Colonic mucosa (tissue), 4 donors: ENCODE results near the gene SULT1E1. TPM values are rescaled to one million over a fixed set of nuclear protein-coding genes. Genes with fewer than 3 reads are reported as not detected.

Source experiments
- DNase-seq: peaks from one replicate; pipeline ENCODE4 v3.0.0-alpha.2; 2020
- H3K27ac ChIP-seq: fragments of 200-600 bp; one replicate; pipeline ENCODE4 v1.8.0; 2021
- H3K27me3 ChIP-seq: fragments of 200-600 bp; one replicate; pipeline ENCODE4 v1.8.0; 2021
- H3K36me3 ChIP-seq: fragments of 200-600 bp; one replicate; pipeline ENCODE4 v1.8.0; 2021
- H3K4me1 ChIP-seq: fragments of 200-600 bp; one replicate; pipeline ENCODE4 v1.8.0; 2021; ENCODE audit warnings: mild to moderate bottlenecking
- H3K4me3 ChIP-seq: fragments of 200-600 bp; one replicate; pipeline ENCODE4 v1.8.0; 2021
- H3K9ac ChIP-seq, 2 donors: one replicate each; pipeline ENCODE4 v1.7.0; 2013; ENCODE audit warnings: control low read depth in 2 of 2, low read depth in 2 of 2, low read length in 2 of 2
- H3K9me3 ChIP-seq: fragments of 200-600 bp; one replicate; pipeline ENCODE4 v1.8.0; 2021
- CTCF ChIP-seq: fragments of 200-600 bp; IDR thresholded peaks from one replicate; pipeline ENCODE4 v1.8.0; 2022; ENCODE audit warnings: antibody characterized with exemption, mild to moderate bottlenecking
- intact Hi-C: fragments of 100-400 bp; cut with DNase I; formaldehyde crosslinking; loops from one replicate; pipeline ENCODE4 v1.14.1; 2022
- total RNA-seq, 2 donors: library from RNA; stranded (reverse); fragmentation: NEBNext Ultra II Directional in 1 of 2; extraction: Animal tissue kit (Norgen Biotek cat#: 25700) in 1 of 2; gene quantifications; one replicate each; pipeline ENCODE4 v1.2.1, GENCODE V29; 2021
- donor health status: healthy.
- donor health status: DM: no; HTN: no; CAD: no.
- donor health status: DM: no; HTN: no; CAD: no.

The SULT1E1 gene
- total RNA-seq, 2 donors from 2014 or later = 0.19 TPM; not detected in 1

GRCh38 chr4:69811166-69811565, 48.8 kb downstream of the SULT1E1 start:
- H3K27me3 ChIP-seq = no peaks in the 10 kb centered on the region
- TF ChIP-seq CTCF = no peak
- no peaks in the 10 kb centered on the region for H3K9me3 ChIP-seq
- DNase-seq = no peak
- H3K36me3 ChIP-seq = no peaks in the 10 kb centered on the region
- H3K4me3 ChIP-seq = no peak overlapping the region
- no peak overlapping the region for H3K9ac ChIP-seq
- intact Hi-C loops = no loop called here
- H3K4me1 ChIP-seq = no peaks in the 10 kb centered on the region
- H3K27ac ChIP-seq = no peak overlapping the region

GRCh38 chr4:69800599-69800998, 59.3 kb downstream of the SULT1E1 start:
- intact Hi-C loops = no loop called here
- Histone ChIP-seq H3K27me3 (no peaks in the 10 kb centered on the region), H3K4me3 (no peak overlapping the region)

DNA sequence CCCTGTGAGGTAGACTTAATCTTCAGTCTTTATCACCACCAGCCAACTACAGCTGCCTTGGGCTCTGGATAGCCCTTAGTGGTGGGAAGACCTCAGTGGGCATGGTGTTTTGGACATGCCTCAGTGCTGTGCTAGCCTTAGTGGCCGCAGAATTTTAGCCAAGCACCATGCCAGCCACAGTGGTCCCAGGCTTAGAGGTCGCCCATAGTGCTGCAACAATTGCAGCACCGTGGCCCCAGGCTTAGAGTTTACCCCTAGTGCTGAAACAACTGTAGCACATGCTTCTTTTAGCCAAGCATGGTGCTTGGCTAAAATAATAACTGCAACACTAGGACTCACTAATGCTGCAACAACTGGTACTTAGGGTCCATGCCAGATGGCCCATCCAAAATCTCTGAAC, 60.6 kb downstream of the SULT1E1 start:
- Histone ChIP-seq H3K27ac (no peak overlapping the region), H3K27me3 (no peaks in the 10 kb centered on the region), H3K4me3 (no peak overlapping the region), H3K4me1 (no peaks in the 10 kb centered on the region), H3K9ac (no peak overlapping the region), H3K9me3 (no peaks in the 10 kb centered on the region), H3K36me3 (no peaks in the 10 kb centered on the region)
- no peak for DNase-seq
- no peak for TF ChIP-seq CTCF
- intact Hi-C loops = no loop called here

More at GRCh38 chr4:69800599-69800998, 59.3 kb downstream of the SULT1E1 start:
- no peak overlapping the region for H3K9ac ChIP-seq
- H3K27ac ChIP-seq = no peak overlapping the region
- no peak for TF ChIP-seq CTCF
- H3K36me3 ChIP-seq = no peaks in the 10 kb centered on the region
- no peak for DNase-seq
- H3K9me3 ChIP-seq = no peaks in the 10 kb centered on the region
- no peaks in the 10 kb centered on the region for H3K4me1 ChIP-seq

- Histone ChIP-seq H3K27ac (no peak overlapping the region), H3K36me3 (no peaks in the 10 kb centered on the region), H3K4me3 (no peak overlapping the region), H3K9me3 (no peaks in the 10 kb centered on the region), H3K4me1 (no peaks in the 10 kb centered on the region), H3K27me3 (no peaks in the 10 kb centered on the region), H3K9ac (no peak overlapping the region)
- no peak for TF ChIP-seq CTCF
- intact Hi-C loops = no loop called here
- no peak for DNase-seq
Measured at GRCh38 chr4:69793732-69794131, 66.2 kb downstream of the SULT1E1 start.

Other genes with a start within 250 kb of the SULT1E1 start
- not detected for gene UGT2A2, start 220.5 kb downstream of the SULT1E1 start, total RNA-seq
- gene UGT2A1, start 206.9 kb downstream of the SULT1E1 start, total RNA-seq = not detected
- 100 to 1,000 TPM; 129 to 323 TPM for gene SULT1B1, start 99.5 kb downstream of the SULT1E1 start, total RNA-seq
- gene CSN1S1, start 70.9 kb upstream of the SULT1E1 start, total RNA-seq = not detected
- gene CSN2, start 105.6 kb upstream of the SULT1E1 start, total RNA-seq = not detected
- not detected for gene STATH, start 135.8 kb upstream of the SULT1E1 start, total RNA-seq
- gene HTN3, start 168.3 kb upstream of the SULT1E1 start, total RNA-seq = not detected
- not detected for gene HTN1, start 190.3 kb upstream of the SULT1E1 start, total RNA-seq